Testis (tissue), 2 donors: ENCODE data around the gene UNC13D.

ENCODE experiments used
- POLR2A ChIP-seq: fragments of 450-650 bp; IDR thresholded peaks from one replicate; pipeline ENCODE4 v1.6.1; 2017; ENCODE audit warnings: antibody characterized with exemption, mild to moderate bottlenecking, moderate library complexity
- TF ChIP-seq, protein P1 (sequence below), 3 experiments: fragments of 450-650 bp in 2 of 3; fragments of 200-600 bp in 1 of 3; sonication (generic) in 1 of 3; IDR thresholded peaks; one replicate each; pipeline ENCODE4 v1.5.1; 2016 to 2019; ENCODE audit warnings: antibody characterized with exemption in 3 of 3, mild to moderate bottlenecking in 2 of 3, moderate library complexity in 1 of 3

DNA sequence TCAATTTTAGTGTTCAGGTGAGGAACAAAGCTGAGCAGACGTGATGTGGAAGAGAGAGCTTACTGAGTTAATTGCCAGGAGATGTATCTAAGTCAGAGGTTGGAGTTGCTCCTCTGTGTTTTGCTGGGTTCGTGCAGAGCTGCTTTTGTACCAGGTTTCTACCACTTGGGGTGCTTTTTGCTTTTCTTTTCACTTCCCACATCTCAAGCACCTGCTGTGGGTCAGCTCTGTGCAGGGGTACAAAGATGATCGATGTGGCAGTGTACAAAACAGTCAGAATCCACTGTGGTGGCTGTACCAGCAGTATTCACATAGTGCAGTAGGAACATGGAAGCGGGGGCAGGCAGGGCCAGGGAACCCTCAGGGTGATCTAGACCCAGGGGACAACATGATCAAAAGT lies 44.8 kb downstream of the UNC13D start:
- TF ChIP-seq POLR2A, result no peak
- TF ChIP-seq, protein P1, sequence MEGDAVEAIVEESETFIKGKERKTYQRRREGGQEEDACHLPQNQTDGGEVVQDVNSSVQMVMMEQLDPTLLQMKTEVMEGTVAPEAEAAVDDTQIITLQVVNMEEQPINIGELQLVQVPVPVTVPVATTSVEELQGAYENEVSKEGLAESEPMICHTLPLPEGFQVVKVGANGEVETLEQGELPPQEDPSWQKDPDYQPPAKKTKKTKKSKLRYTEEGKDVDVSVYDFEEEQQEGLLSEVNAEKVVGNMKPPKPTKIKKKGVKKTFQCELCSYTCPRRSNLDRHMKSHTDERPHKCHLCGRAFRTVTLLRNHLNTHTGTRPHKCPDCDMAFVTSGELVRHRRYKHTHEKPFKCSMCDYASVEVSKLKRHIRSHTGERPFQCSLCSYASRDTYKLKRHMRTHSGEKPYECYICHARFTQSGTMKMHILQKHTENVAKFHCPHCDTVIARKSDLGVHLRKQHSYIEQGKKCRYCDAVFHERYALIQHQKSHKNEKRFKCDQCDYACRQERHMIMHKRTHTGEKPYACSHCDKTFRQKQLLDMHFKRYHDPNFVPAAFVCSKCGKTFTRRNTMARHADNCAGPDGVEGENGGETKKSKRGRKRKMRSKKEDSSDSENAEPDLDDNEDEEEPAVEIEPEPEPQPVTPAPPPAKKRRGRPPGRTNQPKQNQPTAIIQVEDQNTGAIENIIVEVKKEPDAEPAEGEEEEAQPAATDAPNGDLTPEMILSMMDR (IDR thresholded peaks at IDR 0.05), result no peak
